OCI-LY3 (cell line): ENCODE data around the gene HMCN1.

Experiments used
- H2AFZ ChIP-seq: fragments of 200-600, 300-600 bp; shearing (Covaris generic); 2 replicates; pipeline ENCODE4 v1.6.0; 2014; ENCODE audit warnings: antibody characterized with exemption, low read depth, low read length
- H3K27ac ChIP-seq: fragments of 200-600, 300-600 bp; sonication (generic); 2 replicates; pipeline ENCODE4 v1.5.1; 2014; ENCODE audit warnings: mild to moderate bottlenecking, low read length, moderate library complexity, mixed read lengths
- H3K27me3 ChIP-seq: fragments of 200-600, 300-600 bp; sonication (generic); 2 replicates; pipeline ENCODE4 v1.6.1; 2014; ENCODE audit warnings: low read depth, low read length, mixed read lengths
- H3K36me3 ChIP-seq: fragments of 200-600, 300-600 bp; sonication (generic); replicated peaks from 2 replicates; pipeline ENCODE3; 2014; ENCODE audit warnings: low read depth, low read length, mixed read lengths
- H3K4me1 ChIP-seq: fragments of 300-600, 200-600 bp; sonication (generic); 2 replicates; pipeline ENCODE4 v1.6.1; 2014; ENCODE audit warnings: low read length, mixed read lengths
- H3K4me2 ChIP-seq: fragments of 200-600, 300-600 bp; sonication (generic); 2 replicates; pipeline ENCODE4 v1.6.1; 2014; ENCODE audit warnings: low read length, mixed read lengths
- H3K4me3 ChIP-seq: fragments of 300-600, 200-600 bp; sonication (generic); 2 replicates; pipeline ENCODE4 v1.5.1; 2014; ENCODE audit warnings: antibody characterized with exemption, mild to moderate bottlenecking, low read length, moderate library complexity
- H3K79me2 ChIP-seq: fragments of 300-600, 200-600 bp; shearing (Covaris generic); 2 replicates; pipeline ENCODE4 v1.6.1; 2014; ENCODE audit warnings: mild to moderate bottlenecking, low read length, mixed read lengths
- H3K9ac ChIP-seq: fragments of 300-600, 200-600 bp; shearing (Covaris generic); 2 replicates; pipeline ENCODE4 v1.6.0; 2014; ENCODE audit warnings: mild to moderate bottlenecking, low read length, moderate library complexity
- H3K9me3 ChIP-seq: fragments of 200-600, 300-600 bp; shearing (Covaris generic); 2 replicates; pipeline ENCODE4 v1.6.1; 2014; ENCODE audit warnings: low read length, mixed read lengths; ENCODE audit not compliant: insufficient read depth
- H4K20me1 ChIP-seq: fragments of 200-600, 300-600 bp; sonication (generic); 2 replicates; pipeline ENCODE4 v1.6.1; 2016; ENCODE audit warnings: low read length, mixed read lengths; ENCODE audit not compliant: insufficient read depth
- EZH2phosphoT487 ChIP-seq: fragments of 200-600 bp; shearing (Covaris generic); IDR thresholded peaks from 2 replicates; pipeline ENCODE4 v1.6.1; 2018; ENCODE audit warnings: antibody characterized with exemption, mixed run types, low read depth
- TF ChIP-seq, protein P1 (sequence below): fragments of 200-600, 300-600 bp; sonication (generic); IDR thresholded peaks from 2 replicates; pipeline ENCODE4 v1.5.1; 2014; ENCODE audit warnings: antibody characterized with exemption, low read length, low read depth

The HMCN1 gene

DNA sequence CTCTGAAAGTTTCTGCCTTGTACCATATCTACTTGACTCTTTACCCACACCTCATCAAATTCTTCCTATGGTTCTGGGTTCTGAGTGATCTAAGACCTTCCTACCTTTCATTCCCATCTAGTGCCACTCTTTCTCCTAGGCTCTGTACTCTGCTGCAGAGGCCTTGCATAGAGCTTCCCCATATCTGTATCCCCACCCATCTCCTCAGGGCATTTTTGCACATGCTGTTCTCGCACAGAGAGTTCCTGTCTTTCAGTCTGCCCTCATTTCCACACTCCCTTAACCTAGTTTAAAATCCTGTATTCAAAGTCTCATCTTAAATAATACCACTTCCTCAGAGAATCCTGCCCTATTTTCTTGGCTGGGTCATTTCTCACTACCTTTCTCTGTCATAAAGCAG is 114.8 kb downstream of the HMCN1 start:
- Histone ChIP-seq H3K4me3 (no peak overlapping the region), H3K9me3 (no peaks in the 10 kb centered on the region), H3K27ac (no peak overlapping the region), H2AFZ (no peak overlapping the region), H3K27me3 (0 out of 2 replicates have a peak, but pooled peaks cover 8% of the 10 kb centered on the region), H3K36me3 (no peaks in the 10 kb centered on the region), H4K20me1 (no peaks in the 10 kb centered on the region), H3K4me2 (no peak overlapping the region), H3K79me2 (no peaks in the 10 kb centered on the region), H3K9ac (no peak overlapping the region), H3K4me1 (no peaks in the 10 kb centered on the region)
- TF ChIP-seq, protein P1, sequence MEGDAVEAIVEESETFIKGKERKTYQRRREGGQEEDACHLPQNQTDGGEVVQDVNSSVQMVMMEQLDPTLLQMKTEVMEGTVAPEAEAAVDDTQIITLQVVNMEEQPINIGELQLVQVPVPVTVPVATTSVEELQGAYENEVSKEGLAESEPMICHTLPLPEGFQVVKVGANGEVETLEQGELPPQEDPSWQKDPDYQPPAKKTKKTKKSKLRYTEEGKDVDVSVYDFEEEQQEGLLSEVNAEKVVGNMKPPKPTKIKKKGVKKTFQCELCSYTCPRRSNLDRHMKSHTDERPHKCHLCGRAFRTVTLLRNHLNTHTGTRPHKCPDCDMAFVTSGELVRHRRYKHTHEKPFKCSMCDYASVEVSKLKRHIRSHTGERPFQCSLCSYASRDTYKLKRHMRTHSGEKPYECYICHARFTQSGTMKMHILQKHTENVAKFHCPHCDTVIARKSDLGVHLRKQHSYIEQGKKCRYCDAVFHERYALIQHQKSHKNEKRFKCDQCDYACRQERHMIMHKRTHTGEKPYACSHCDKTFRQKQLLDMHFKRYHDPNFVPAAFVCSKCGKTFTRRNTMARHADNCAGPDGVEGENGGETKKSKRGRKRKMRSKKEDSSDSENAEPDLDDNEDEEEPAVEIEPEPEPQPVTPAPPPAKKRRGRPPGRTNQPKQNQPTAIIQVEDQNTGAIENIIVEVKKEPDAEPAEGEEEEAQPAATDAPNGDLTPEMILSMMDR = no peak
- TF ChIP-seq EZH2phosphoT487 = no peak

DNA sequence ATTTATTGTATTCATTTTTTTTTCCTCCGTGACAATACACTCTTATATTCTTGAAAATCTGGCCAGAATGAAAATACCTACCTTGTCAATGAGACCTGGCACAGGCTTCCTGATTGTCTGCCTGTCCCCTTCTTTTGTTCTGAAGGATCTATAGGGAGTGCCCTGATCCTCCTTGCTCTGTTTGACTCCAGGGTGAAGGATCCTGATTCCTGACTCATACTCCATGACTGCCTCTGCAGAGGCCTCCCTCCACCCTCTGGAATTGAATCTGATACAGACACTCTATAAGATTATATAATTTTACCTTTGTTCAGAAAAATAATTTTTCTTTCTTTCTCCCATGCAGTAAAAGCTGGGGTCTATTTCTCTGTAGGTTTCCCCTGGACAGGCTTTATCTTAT is 116.2 kb downstream of the HMCN1 start:
- no peak overlapping the region for H3K27ac ChIP-seq
- no peak overlapping the region for H3K4me2 ChIP-seq
- H3K9me3 ChIP-seq = no peaks in the 10 kb centered on the region
- TF ChIP-seq, protein P1 = no peak
- TF ChIP-seq EZH2phosphoT487 = no peak
- no peaks in the 10 kb centered on the region for H3K4me1 ChIP-seq
- peaks cover 21% of the 10 kb centered on the region for H3K27me3 ChIP-seq
- no peak overlapping the region for H3K4me3 ChIP-seq
- no peaks in the 10 kb centered on the region for H4K20me1 ChIP-seq
- H2AFZ ChIP-seq = no peak overlapping the region
- H3K9ac ChIP-seq = no peak overlapping the region
- H3K36me3 ChIP-seq = no peaks in the 10 kb centered on the region
- no peaks in the 10 kb centered on the region for H3K79me2 ChIP-seq

DNA sequence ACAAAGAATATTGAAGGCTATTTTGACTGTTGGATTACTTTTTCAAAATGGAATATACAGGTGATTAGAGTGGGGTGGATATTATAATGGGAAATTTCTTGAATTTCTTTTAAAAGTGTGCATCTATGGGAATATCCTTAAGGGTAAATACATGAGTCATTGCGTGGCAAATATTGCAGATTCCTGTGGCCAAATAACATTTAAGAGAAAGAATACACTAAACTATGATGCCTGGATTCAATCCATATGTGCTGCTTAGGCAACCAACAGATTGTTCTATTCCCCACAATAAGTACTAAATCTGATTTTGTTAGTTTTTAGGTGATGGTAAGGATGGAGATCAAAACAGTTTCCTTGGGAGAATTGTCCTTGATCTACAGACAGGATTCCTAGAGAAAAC is 119.5 kb downstream of the HMCN1 start:
- H3K27ac ChIP-seq = no peak overlapping the region
- H2AFZ ChIP-seq = no peak overlapping the region
- TF ChIP-seq, protein P1 = no peak
- no peak for TF ChIP-seq EZH2phosphoT487
- H3K9me3 ChIP-seq = no peaks in the 10 kb centered on the region
- H3K27me3 ChIP-seq = peaks cover 23% of the 10 kb centered on the region
- no peaks in the 10 kb centered on the region for H3K36me3 ChIP-seq
- no peak overlapping the region for H3K4me3 ChIP-seq
- H3K9ac ChIP-seq = no peak overlapping the region
- no peaks in the 10 kb centered on the region for H3K4me1 ChIP-seq
- no peak overlapping the region for H3K4me2 ChIP-seq
- H4K20me1 ChIP-seq = no peaks in the 10 kb centered on the region
- H3K79me2 ChIP-seq = no peaks in the 10 kb centered on the region

DNA sequence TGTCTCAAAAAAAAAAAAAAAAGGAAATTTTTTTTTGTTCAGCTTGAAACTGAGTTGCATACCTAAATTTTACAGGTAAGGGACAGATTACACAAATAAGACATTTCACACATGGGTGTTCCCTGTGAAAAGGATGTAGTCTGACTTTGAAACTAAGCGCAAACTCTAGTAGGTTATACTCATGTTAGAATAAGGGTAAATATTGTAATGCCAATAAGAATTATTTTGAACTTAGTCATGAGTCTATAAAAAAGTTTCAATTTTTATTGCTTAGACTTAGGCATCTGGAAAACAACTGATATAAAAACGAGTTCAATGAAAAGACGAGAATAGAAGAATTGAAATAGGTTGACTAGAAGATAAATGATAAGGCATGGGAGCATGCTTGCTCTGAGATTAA is 122.3 kb downstream of the HMCN1 start:
- H3K4me3 ChIP-seq = no peak overlapping the region
- H3K9me3 ChIP-seq = no peaks in the 10 kb centered on the region
- H3K79me2 ChIP-seq = no peaks in the 10 kb centered on the region
- H2AFZ ChIP-seq = no peak overlapping the region
- no peak overlapping the region for H3K27ac ChIP-seq
- H3K27me3 ChIP-seq = peaks cover 23% of the 10 kb centered on the region
- no peaks in the 10 kb centered on the region for H3K4me1 ChIP-seq
- H3K4me2 ChIP-seq = no peak overlapping the region
- H3K9ac ChIP-seq = no peak overlapping the region
- no peak for TF ChIP-seq EZH2phosphoT487
- TF ChIP-seq, protein P1 = no peak
- H3K36me3 ChIP-seq = no peaks in the 10 kb centered on the region
- no peaks in the 10 kb centered on the region for H4K20me1 ChIP-seq
